Measurements from ENCODE around the gene SHC4.
A peak's percentile ranks its signal among the peaks of the same experiment; 100 is the strongest.

Gene SHC4

DNA sequence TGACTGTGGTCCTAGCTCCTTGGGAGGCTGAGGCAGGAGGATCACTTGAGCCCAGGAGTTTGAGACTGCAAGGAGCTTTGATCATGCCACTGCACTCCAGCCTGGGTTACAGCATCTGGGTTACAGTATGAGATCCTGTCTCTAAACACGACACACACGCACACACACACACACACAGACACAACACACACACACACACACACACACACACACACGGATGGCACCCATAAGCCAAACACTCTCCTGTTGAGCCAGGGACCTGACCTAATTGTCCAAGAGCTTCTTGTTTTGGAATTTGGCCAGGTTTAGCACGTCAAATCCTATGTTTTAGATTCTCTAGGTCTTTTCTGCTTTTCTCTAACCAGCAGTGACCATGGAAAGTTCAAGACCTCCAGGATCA, 59.0 kb downstream of the SHC4 start:
- H3K14ac ChIP-seq (ENCODE audit: low read length): no peak overlapping the region
- no peak overlapping the region for H2AFZ ChIP-seq (ENCODE audit: insufficient read depth, low read length, poor library complexity)
- WGBS (ENCODE audit: extremely low coverage, insufficient coverage, insufficient read length): no CpG with 5 or more reads among the region's 4 CpGs
- no peak overlapping the region for H3K27ac ChIP-seq (ENCODE audit: low read depth, low read length)
- H4K12ac ChIP-seq (ENCODE audit: low read depth, low read length): no peak overlapping the region
- H3K79me2 ChIP-seq (ENCODE audit: control insufficient read depth, insufficient read depth, low read length, poor library complexity): no peaks in the 10 kb centered on the region
- no peaks in the 10 kb centered on the region for H3K9me3 ChIP-seq (ENCODE audit: insufficient read depth, low read depth, low read length)
- no peak overlapping the region for H3K23ac ChIP-seq (ENCODE audit: low read length)
- no peak for DNase-seq
- no peak overlapping the region for H4K91ac ChIP-seq (ENCODE audit: low read depth, low read length)
- H3K27me3 ChIP-seq (ENCODE audit: insufficient read depth, low read length): no peaks in the 10 kb centered on the region
- H3K9ac ChIP-seq (ENCODE audit: low read length): no peak overlapping the region
- no peak overlapping the region for H3K4ac ChIP-seq (ENCODE audit: low read depth, low read length)
- H4K8ac ChIP-seq (ENCODE audit: low read depth, low read length): no peak overlapping the region
- H2BK120ac ChIP-seq (ENCODE audit: insufficient read depth, low read length, poor library complexity): no peak overlapping the region
- no peaks in the 10 kb centered on the region for H3K79me1 ChIP-seq (ENCODE audit: low read length)
- no peak overlapping the region for H3K4me2 ChIP-seq (ENCODE audit: low read length)
- H2BK5ac ChIP-seq (ENCODE audit: low read depth, low read length, poor library complexity): no peak overlapping the region
- H2BK12ac ChIP-seq (ENCODE audit: low read length): no peak overlapping the region
- H3K36me3 ChIP-seq (ENCODE audit: control insufficient read depth in 1 of 2, insufficient read depth in 2 of 2, low read length in 2 of 2): no peaks in the 10 kb centered on the region
- H3K4me3 ChIP-seq (ENCODE audit: low read depth, low read length): no peak overlapping the region
- no peak overlapping the region for H2AK5ac ChIP-seq (ENCODE audit: low read length)
- no peak overlapping the region for H3K18ac ChIP-seq (ENCODE audit: low read length)
- peaks cover 0 to 3% of the 10 kb centered on the region in 2 experiments for H3K4me1 ChIP-seq (ENCODE audit: control insufficient read depth in 1 of 2, insufficient read depth in 2 of 2, low read length in 2 of 2)

DNA sequence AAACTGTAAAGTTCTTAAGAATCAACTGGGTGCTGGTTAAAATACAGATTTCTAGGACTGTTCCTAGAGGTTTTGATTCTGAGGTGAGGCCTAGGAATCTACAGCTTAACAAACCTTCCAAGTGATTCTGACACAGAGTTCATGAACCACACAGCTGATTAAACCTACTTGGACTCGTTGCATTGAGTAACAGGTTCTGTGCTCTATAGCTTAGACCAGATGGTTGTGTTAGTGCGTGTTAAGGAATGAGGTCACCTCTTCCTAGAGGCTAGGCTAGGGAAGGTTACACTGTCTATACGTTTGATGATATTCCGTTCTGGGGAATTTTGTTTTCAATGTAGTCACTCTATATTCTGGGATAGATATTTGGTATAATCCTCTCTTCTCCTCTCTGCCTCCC, 63.9 kb downstream of the SHC4 start:
- no peak overlapping the region for H2BK12ac ChIP-seq (ENCODE audit: low read length)
- no peak overlapping the region for H3K4ac ChIP-seq (ENCODE audit: low read depth, low read length)
- no peaks in the 10 kb centered on the region for H3K79me1 ChIP-seq (ENCODE audit: low read length)
- no peak overlapping the region for H4K8ac ChIP-seq (ENCODE audit: low read depth, low read length)
- H3K4me1 ChIP-seq (ENCODE audit: control insufficient read depth in 1 of 2, insufficient read depth in 2 of 2, low read length in 2 of 2): peaks cover 0 to 5% of the 10 kb centered on the region in 2 experiments
- no peaks in the 10 kb centered on the region for H3K27me3 ChIP-seq (ENCODE audit: insufficient read depth, low read length)
- no peak overlapping the region for H3K18ac ChIP-seq (ENCODE audit: low read length)
- no peak overlapping the region for H2AFZ ChIP-seq (ENCODE audit: insufficient read depth, low read length, poor library complexity)
- no peak overlapping the region for H3K23ac ChIP-seq (ENCODE audit: low read length)
- no CpG with 5 or more reads among the region's 4 CpGs for WGBS (ENCODE audit: extremely low coverage, insufficient coverage, insufficient read length)
- peak in 1 of 2 donors; percentile 57 for DNase-seq
- no peaks in the 10 kb centered on the region for H3K36me3 ChIP-seq (ENCODE audit: control insufficient read depth in 1 of 2, insufficient read depth in 2 of 2, low read length in 2 of 2)
- H3K4me3 ChIP-seq (ENCODE audit: low read depth, low read length): no peak overlapping the region
- no peaks in the 10 kb centered on the region for H3K79me2 ChIP-seq (ENCODE audit: control insufficient read depth, insufficient read depth, low read length, poor library complexity)
- no peak overlapping the region for H2BK120ac ChIP-seq (ENCODE audit: insufficient read depth, low read length, poor library complexity)
- H3K27ac ChIP-seq (ENCODE audit: low read depth, low read length): no peak overlapping the region
- no peaks in the 10 kb centered on the region for H3K9me3 ChIP-seq (ENCODE audit: insufficient read depth, low read depth, low read length)
- no peak overlapping the region for H3K14ac ChIP-seq (ENCODE audit: low read length)
- H4K12ac ChIP-seq (ENCODE audit: low read depth, low read length): no peak overlapping the region
- H2BK5ac ChIP-seq (ENCODE audit: low read depth, low read length, poor library complexity): no peak overlapping the region
- no peak overlapping the region for H4K91ac ChIP-seq (ENCODE audit: low read depth, low read length)
- no peak overlapping the region for H2AK5ac ChIP-seq (ENCODE audit: low read length)
- H3K9ac ChIP-seq (ENCODE audit: low read length): no peak overlapping the region
- no peak overlapping the region for H3K4me2 ChIP-seq (ENCODE audit: low read length)

DNA sequence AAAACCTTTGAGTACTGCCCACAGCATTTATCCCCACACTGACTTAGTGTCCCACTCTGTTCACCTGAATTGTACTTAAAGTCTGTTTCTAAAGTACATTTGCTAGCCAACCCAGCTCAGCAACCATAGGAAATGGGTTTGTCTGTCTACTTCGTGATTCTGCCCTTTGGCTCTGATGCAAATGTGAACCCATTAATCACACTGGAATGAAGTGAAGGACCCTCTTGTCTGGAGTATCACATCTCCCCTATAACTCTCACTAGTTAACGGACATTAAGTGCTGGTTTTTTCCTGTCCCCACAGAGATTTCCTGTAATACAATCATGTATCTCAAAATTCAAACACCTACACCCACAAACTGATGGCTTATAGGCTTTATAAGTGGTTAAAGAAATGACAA, 65.3 kb downstream of the SHC4 start:
- Histone ChIP-seq H4K8ac (ENCODE audit: low read depth, low read length) (no peak overlapping the region), H3K79me2 (ENCODE audit: control insufficient read depth, insufficient read depth, low read length, poor library complexity) (no peaks in the 10 kb centered on the region), H4K91ac (ENCODE audit: low read depth, low read length) (no peak overlapping the region), H3K9ac (ENCODE audit: low read length) (no peak overlapping the region), H3K4me2 (ENCODE audit: low read length) (no peak overlapping the region), H2AFZ (ENCODE audit: insufficient read depth, low read length, poor library complexity) (no peak overlapping the region), H3K36me3 (ENCODE audit: control insufficient read depth in 1 of 2, insufficient read depth in 2 of 2, low read length in 2 of 2) (no peaks in the 10 kb centered on the region), H3K9me3 (ENCODE audit: insufficient read depth, low read depth, low read length) (no peaks in the 10 kb centered on the region), H2AK5ac (ENCODE audit: low read length) (no peak overlapping the region), H3K79me1 (ENCODE audit: low read length) (no peaks in the 10 kb centered on the region), H3K27me3 (ENCODE audit: insufficient read depth, low read length) (no peaks in the 10 kb centered on the region), H3K23ac (ENCODE audit: low read length) (no peak overlapping the region), H3K14ac (ENCODE audit: low read length) (no peak overlapping the region), H3K27ac (ENCODE audit: low read depth, low read length) (no peak overlapping the region), H3K4me3 (ENCODE audit: low read depth, low read length) (no peak overlapping the region), H3K18ac (ENCODE audit: low read length) (no peak overlapping the region), H4K12ac (ENCODE audit: low read depth, low read length) (no peak overlapping the region), H3K4ac (ENCODE audit: low read depth, low read length) (no peak overlapping the region), H2BK5ac (ENCODE audit: low read depth, low read length, poor library complexity) (no peak overlapping the region), H2BK12ac (ENCODE audit: low read length) (no peak overlapping the region), H2BK120ac (ENCODE audit: insufficient read depth, low read length, poor library complexity) (no peak overlapping the region), H3K4me1 (ENCODE audit: control insufficient read depth in 1 of 2, insufficient read depth in 2 of 2, low read length in 2 of 2) (peaks cover 0 to 5% of the 10 kb centered on the region in 2 experiments)
- no CpG with 5 or more reads among the region's 2 CpGs for WGBS (ENCODE audit: extremely low coverage, insufficient coverage, insufficient read length)
- no peak for DNase-seq

DNA sequence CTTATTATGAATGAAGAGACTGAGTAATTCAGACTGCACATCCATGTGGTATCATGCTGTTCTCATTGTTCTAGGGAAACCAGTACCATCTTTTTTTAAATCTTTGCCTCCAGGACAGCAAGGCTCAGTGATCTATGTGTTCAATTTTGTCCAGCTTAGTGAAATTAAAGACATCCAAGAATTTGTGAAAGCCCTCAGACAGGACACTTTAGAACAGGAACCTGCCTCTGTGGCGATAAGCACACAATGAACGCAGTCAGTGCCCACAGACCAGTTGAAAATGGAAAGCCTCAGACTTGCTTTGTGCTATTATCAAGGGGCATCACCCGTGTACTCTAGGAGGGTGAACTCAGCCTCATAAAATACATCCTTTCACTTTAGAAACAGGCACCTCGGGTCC, 65.7 kb downstream of the SHC4 start:
- H3K4me2 ChIP-seq (ENCODE audit: low read length): no peak overlapping the region
- H3K27ac ChIP-seq (ENCODE audit: low read depth, low read length): no peak overlapping the region
- H3K9ac ChIP-seq (ENCODE audit: low read length): no peak overlapping the region
- H3K27me3 ChIP-seq (ENCODE audit: insufficient read depth, low read length): no peaks in the 10 kb centered on the region
- H3K18ac ChIP-seq (ENCODE audit: low read length): no peak overlapping the region
- H4K8ac ChIP-seq (ENCODE audit: low read depth, low read length): no peak overlapping the region
- no peaks in the 10 kb centered on the region for H3K9me3 ChIP-seq (ENCODE audit: insufficient read depth, low read depth, low read length)
- H4K12ac ChIP-seq (ENCODE audit: low read depth, low read length): no peak overlapping the region
- no peak overlapping the region for H3K14ac ChIP-seq (ENCODE audit: low read length)
- H3K36me3 ChIP-seq (ENCODE audit: control insufficient read depth in 1 of 2, insufficient read depth in 2 of 2, low read length in 2 of 2): no peaks in the 10 kb centered on the region
- H3K79me1 ChIP-seq (ENCODE audit: low read length): no peaks in the 10 kb centered on the region
- WGBS (ENCODE audit: extremely low coverage, insufficient coverage, insufficient read length): no CpG with 5 or more reads among the region's 4 CpGs
- H2AFZ ChIP-seq (ENCODE audit: insufficient read depth, low read length, poor library complexity): no peak overlapping the region
- no peak overlapping the region for H3K4ac ChIP-seq (ENCODE audit: low read depth, low read length)
- H2AK5ac ChIP-seq (ENCODE audit: low read length): no peak overlapping the region
- no peak for DNase-seq
- peaks cover 0 to 5% of the 10 kb centered on the region in 2 experiments for H3K4me1 ChIP-seq (ENCODE audit: control insufficient read depth in 1 of 2, insufficient read depth in 2 of 2, low read length in 2 of 2)
- H3K4me3 ChIP-seq (ENCODE audit: low read depth, low read length): no peak overlapping the region
- H2BK120ac ChIP-seq (ENCODE audit: insufficient read depth, low read length, poor library complexity): no peak overlapping the region
- no peaks in the 10 kb centered on the region for H3K79me2 ChIP-seq (ENCODE audit: control insufficient read depth, insufficient read depth, low read length, poor library complexity)
- no peak overlapping the region for H2BK5ac ChIP-seq (ENCODE audit: low read depth, low read length, poor library complexity)
- H2BK12ac ChIP-seq (ENCODE audit: low read length): no peak overlapping the region
- no peak overlapping the region for H4K91ac ChIP-seq (ENCODE audit: low read depth, low read length)
- no peak overlapping the region for H3K23ac ChIP-seq (ENCODE audit: low read length)
